GM18526 (cell line): Measurements from ENCODE around the gene UBP1.

ENCODE experiments used
- POLR2A ChIP-seq: IDR thresholded peaks from 3 replicates; pipeline ENCODE4 v1.6.1; 2011; ENCODE audit not compliant: insufficient read length; ENCODE audit errors: extremely low read depth

UBP1 gene

DNA sequence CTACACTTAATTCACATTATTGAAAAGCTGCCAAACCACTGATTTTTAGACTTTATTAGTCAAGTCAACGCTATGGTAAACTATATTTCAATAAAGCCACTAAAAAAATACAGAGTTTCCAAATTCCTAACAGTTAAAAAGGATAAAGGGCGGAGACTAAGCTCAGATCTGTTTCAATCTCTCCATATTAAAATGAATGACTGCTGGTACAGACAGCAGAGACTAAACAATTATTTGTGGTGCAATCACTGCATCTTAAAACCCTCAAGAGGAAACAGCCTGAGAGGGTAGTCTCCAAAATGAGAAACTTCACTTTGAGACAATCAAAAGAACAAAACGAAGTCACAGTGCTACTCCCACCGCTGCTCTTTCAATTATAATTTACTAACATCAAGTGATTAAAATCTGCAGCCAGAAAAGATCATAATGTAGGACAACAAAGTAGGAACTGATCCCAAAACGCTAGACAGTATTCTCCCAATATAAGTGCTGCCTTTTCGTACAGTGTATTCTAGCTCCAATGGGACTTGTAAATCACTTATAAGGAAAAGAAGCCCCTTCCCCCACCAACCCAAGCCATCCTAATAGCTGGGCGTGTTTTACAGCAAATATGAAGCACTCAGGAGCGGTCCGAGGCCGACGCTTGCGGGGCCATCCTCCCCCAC lies 1.2 kb downstream of the UBP1 start:
- no peak for TF ChIP-seq POLR2A

DNA sequence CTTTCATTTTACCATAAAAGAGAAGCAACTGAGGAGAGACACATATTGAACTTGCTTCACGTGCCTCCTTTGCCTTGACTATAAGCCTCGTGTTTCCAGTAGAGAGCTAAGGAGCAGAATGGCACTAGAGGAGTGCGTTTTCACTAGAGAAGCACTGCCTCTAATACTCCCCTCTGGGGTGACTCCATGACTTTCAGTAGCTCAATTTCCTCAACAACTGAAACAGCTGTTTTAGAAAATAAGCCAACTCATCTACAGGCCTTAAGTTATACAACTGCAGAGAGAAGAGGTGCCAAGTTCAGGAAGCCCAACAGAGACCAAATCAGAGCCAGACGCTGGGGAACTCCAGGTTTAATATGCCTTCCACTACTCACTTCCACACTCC lies 1.9 kb downstream of the UBP1 start:
- TF ChIP-seq POLR2A: no peak

DNA sequence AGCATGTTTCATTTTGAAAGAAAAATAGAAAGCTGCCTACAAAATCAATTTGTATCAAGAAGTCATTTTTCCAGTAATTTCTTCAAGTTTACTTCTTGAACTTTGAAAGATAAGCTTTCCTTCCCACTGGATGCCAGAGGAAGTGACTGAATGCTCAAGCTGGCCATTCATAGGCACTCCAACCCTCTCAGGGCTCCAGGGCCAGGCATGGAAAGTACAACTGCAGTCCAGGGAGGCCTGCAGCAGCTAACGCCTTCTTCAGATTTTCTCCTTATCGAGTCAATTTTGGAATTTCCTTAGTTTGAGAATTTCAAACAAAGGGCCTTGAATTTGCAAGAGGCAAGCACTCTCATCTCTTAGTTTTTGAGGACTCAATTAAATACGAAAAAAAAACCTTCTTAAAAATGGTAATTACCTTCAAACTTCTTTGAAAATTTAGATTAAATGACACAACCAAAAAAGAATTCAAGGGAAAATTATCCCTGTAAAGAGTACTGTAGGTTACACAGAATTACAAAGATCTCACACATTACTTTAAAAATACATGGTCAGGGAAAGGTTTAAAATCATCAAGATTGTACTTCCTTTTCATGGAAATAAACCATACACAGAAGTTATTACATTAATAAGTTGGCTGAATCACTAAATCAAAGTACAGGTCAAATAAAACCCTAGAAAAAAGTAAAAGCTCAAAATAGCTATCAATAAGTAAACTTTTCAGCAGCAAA lies 2.5 kb downstream of the UBP1 start:
- TF ChIP-seq POLR2A: no peak

DNA sequence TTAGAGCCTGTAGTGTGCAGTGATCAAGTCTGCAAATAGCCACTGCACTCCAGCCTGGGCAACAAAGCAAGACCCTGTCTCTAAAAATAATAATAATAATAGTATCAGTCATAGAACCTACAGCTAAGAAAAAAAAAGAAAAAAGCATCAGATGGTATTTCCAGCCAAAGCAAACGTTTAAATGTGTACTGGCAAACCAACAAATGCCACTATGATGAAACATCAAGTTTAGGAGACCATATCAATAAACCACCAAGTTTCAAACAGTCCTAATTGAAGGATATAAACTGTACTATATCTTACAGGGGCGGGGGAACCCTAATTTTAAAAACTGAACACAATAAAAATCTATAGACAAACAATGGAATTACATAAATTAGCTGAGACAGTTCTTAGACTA lies 6.4 kb downstream of the UBP1 start:
- TF ChIP-seq POLR2A: no peak

DNA sequence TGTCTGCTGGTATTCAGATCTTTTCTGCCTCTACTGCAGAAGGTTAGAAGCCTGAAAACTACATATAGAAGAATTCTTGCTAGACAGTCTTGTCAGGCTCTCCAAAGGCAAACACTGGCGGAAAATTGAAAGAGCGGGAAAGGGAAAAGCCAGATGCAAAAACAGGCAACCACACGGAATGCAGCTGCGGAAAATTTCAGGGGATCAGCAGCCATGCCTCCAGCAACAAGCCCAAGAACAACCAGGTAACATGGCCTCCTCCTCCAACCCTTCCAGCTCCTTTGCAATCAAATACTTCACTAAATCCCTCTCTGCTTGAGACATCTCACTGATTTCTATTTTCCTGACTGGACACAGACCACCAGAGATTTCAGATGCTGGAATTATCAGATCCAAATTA lies 9.6 kb downstream of the UBP1 start:
- no peak for TF ChIP-seq POLR2A

DNA sequence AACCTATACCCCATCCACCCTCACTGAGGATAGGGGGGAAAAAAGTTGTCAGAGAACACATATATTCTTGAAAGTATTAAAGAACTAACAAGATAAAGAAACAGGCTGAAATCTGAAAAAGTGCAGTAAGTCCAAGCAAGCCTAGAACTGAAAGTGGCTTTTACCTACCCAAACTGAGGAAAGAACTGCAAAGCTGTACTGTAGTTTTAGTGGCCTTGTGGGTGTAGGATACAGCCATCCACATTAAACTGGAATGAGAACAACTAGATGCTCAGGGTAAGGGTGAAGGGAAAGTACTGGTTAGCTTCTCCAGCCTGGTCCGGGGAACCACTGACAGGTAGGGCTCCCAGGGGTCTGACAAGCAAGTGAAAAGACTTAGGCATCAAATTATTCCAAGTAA lies 10.1 kb downstream of the UBP1 start:
- no peak for TF ChIP-seq POLR2A

DNA sequence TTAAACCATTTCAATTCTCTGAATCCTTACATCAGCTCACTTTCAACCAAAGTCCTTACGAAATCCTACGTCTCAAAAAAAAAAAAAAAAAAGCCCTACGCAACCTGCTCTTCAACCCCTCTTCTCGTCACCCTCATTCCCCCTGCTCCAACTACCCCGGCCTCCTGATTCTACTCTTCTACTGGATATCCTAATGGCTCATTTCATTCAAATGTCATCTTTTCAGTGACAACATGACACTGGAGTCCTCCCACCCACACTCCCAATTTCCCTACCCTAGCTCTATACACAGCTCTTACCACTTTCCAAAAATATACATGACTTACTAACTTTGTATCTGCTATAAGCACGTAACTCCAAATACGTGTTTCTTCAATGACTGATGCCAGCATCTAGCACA lies 11.5 kb downstream of the UBP1 start:
- TF ChIP-seq POLR2A: no peak

DNA sequence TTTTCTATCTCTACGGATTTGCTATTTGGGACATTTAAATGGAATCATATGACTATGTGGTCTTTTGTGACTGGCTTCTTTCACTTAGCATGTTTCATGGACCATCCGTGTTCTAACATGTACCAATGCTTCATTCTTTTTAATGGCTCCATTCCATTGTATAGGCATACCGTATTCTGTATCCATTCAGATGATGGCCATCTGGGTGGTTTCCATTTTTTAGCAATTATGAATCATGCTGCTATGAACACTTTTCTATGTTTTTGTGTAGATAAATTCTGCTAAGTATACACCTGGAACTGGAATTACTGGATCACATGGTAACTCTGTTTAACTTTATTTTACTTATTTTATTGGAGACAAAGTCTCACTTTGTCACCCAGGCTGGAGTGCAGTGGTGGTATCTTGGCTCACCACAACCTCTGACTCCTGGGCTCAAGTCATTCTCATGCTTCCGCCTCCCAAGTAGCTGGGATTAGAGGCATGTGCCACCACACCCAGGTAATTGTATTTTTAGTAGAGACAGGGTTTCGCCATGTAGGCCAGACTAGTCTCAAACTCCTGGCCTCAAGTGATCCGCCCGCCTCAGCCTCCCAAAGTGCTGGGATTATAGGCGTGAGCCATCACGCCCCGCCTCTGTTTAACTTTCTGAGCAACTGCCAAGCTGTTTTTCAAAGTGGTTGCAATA lies 13.4 kb downstream of the UBP1 start:
- TF ChIP-seq POLR2A: no peak

DNA sequence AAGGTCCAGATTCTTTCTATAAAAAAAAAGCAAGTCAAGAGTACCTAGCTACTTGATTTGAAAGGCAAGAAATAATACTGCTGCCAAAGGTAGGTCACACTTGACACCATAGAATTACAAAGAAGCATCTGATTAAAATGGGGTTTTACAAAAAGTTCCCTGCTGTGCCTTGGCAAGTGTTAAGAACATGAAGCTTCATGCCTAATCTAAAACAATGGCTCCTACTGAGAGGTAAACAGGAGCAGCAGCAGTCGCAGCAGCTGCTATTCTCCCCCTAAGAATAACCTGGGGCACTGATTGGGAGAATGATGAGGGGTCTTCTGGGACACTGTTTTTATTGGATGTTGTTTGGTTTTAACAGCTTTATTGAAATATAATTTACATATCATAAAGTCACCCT lies 14.1 kb downstream of the UBP1 start:
- no peak for TF ChIP-seq POLR2A

DNA sequence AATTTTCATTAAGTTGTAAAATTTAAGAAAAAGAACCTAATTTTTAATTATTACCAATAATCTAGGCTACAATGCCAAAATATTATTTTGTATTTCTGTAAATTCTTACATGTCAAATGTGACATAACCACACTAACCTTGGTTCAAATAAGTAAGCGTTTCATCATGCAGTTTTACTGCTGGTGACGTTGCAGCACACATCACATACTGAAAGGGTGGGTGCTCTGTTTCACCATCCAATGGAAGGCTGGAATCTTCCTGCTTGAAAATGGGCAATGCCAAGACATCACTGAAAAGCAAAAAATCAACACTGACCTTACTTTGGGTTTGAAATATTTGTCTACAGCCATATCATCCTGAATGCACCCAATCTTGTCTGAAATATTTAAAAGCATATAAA lies 14.8 kb downstream of the UBP1 start:
- no peak for TF ChIP-seq POLR2A

DNA sequence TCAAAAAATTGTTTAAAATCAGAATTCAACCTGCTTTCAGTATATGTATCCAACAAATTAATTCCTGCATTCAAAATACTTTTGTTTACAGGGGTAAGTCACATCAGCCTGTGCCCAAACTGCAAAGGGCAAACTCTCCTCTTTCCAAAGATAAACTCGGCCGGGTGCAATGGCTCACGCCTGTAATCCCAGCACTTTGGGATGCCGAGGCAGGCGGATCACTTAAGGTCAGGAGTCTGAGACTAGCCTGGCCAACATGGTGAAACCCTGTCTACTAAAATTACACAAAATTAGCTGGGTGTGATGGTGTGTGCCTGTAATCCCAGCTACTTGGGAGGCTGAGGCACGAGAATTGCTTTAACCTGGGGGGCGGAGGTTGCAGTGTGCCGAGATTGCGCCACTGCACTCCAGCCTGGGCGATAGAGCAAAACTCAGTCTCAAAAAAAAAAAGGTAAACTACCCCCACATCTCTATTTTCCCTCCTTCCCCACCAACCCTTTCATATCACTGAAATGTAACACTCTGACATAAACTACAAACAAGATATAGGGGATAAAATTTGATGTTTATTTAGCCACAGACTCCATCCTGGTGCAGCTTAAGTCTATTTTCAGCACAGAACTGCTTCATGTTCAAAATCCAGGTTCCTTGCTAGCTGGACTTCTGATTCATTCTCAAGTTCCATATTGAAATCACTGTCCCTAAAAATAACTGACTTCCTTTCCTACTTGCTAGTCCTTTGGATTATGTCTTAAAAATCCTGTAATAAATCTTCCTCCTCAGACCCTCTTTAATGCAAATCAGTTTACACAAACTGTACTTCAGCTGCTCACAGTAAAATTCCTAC lies 15.4 kb downstream of the UBP1 start:
- no peak for TF ChIP-seq POLR2A

DNA sequence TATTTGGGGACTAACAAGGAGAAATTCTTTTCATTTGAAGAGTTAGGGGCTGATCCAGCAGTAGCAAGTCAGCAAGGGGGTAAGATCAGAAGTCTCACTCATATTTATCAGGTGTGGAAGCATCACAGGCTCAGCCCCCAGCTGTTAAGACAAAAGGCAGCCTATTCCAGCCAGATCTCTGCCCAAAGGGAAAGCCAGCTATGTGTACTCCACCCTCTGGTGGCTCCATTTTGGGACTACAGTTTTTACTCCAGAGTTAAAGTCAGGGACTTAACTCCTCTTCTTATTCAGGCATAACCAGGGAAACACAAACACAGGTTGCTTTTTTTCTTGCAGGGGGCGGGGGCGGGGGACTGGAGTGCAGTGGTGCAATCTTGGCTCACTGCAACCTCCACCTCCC lies 19.2 kb downstream of the UBP1 start:
- TF ChIP-seq POLR2A: no peak

DNA sequence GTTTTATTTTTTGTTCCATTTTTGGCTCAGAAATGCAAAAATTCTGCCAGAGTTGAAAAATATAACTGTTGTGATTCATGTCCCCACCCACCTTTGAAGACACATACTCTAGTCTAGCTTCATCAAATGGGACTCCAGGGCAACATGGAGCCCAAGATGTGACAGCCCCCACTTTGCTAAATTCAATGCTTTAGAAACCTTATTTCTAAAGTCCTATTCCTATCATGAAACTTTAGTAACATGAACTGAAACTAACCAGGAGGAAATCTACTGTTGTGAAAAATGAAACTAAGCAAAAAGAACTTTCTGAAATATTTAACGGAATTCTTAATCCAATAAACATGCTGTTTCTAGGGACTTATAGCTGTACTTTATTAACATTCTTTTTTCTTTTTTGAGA lies 20.3 kb downstream of the UBP1 start:
- no peak for TF ChIP-seq POLR2A

DNA sequence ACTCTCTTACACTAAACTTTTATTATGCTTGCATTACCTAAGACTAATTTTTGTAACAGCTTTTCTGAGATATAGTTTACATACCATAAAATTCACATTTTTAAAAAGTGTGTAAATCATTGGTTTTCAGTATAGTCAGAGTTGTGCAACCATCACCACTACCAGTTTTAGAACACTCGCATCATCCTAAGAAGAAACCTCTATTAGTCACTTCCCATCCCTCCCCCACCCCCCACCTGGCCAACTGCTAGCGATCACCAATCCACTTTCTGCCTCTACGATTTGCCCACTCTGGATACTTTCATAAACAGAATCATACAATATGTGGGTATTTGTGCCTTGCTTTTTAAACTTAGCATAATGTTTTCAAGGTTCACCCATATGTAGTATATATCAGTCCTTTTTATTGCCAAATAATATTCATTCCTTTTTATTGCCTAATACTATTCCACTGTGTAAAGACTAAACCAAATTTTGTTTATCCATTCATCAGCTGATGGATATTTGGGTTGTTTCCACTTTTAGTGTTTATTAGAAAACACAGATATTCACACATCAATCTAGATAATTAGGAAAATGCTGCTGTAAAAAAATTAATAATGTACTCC lies 23.0 kb downstream of the UBP1 start:
- no peak for TF ChIP-seq POLR2A

DNA sequence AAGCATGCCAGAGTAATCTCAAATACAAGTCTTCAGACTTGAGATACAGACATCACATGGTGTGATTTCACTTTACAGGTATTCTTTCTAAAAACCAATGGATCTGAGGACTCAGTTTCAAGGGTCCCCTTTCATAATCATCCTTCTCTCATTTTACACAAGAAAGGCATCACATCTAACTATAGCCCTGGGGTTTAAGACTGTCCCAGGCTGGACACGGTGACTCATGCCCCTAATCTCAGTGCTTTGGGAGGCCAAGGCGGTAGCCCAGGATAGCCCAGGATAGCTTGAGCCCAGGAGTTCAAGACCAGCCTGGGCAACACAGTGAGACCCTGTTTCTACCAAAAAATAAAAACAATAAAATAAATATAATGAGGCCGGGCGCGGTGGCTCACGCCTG lies 36.4 kb downstream of the UBP1 start:
- no peak for TF ChIP-seq POLR2A
